Liver (tissue), 9 donors: ENCODE data around the gene ZMAT5. TPM values are rescaled to one million over a fixed set of nuclear protein-coding genes. Genes with fewer than 3 reads are reported as not detected.

Experiments
- DNase-seq: peaks from one replicate; pipeline ENCODE4 v3.0.0-alpha.2; 2017; ENCODE audit warnings: low spot score
- H3K27ac ChIP-seq, 2 donors: one replicate each; pipeline ENCODE4 v1.7.0; 2013; ENCODE audit warnings: inconsistent platforms in 2 of 2, low read length in 2 of 2, control low read depth in 1 of 2, low read depth in 1 of 2, mild to moderate bottlenecking in 1 of 2
- H3K27me3 ChIP-seq, 4 donors: one replicate each; pipeline versions ENCODE4 v1.6.1 to v1.7.0; 2013; ENCODE audit warnings: low read length in 3 of 4, inconsistent platforms in 1 of 4, mild to moderate bottlenecking in 1 of 4, moderate library complexity in 1 of 4; ENCODE audit not compliant: control insufficient read depth in 4 of 4, insufficient read depth in 4 of 4
- H3K36me3 ChIP-seq, 4 donors: one replicate each; pipeline versions ENCODE4 v1.6.1 to v1.7.0; 2013; ENCODE audit warnings: low read length in 3 of 4, mild to moderate bottlenecking in 3 of 4, low read depth in 1 of 4, moderate library complexity in 1 of 4; ENCODE audit not compliant: control insufficient read depth in 4 of 4, insufficient read depth in 3 of 4
- H3K4me1 ChIP-seq, 4 donors: one replicate each; pipeline versions ENCODE4 v1.6.1 to v1.7.0; 2013; ENCODE audit warnings: low read length in 3 of 4, mild to moderate bottlenecking in 3 of 4, moderate library complexity in 1 of 4; ENCODE audit not compliant: control insufficient read depth in 4 of 4, insufficient read depth in 4 of 4
- H3K4me3 ChIP-seq, 3 donors: one replicate each; pipeline versions ENCODE4 v1.6.1 to v1.7.0; 2013; ENCODE audit warnings: low read length in 3 of 3, control low read depth in 1 of 3, low read depth in 1 of 3, mild to moderate bottlenecking in 1 of 3
- H3K9ac ChIP-seq, 2 donors: one replicate each; pipeline ENCODE4 v1.7.0; 2013; ENCODE audit warnings: low read length in 2 of 2, mild to moderate bottlenecking in 2 of 2, moderate library complexity in 2 of 2, control low read depth in 1 of 2, low read depth in 1 of 2
- H3K9me3 ChIP-seq, 4 donors: one replicate each; pipeline versions ENCODE4 v1.6.1 to v1.7.0; 2013; ENCODE audit warnings: low read length in 3 of 4; ENCODE audit not compliant: control insufficient read depth in 4 of 4
- CTCF ChIP-seq: fragments of 150-350 bp; IDR thresholded peaks from 2 replicates; pipeline ENCODE4 v1.5.1; 2017; ENCODE audit warnings: improper control_type of control experiment, low read depth, low read length; ENCODE audit not compliant: missing input control
- FOXA2 ChIP-seq: IDR thresholded peaks from 2 replicates; pipeline ENCODE4 v1.6.1; 2016; ENCODE audit warnings: antibody characterized with exemption
- HNF4A ChIP-seq, 2 donors: conservative IDR thresholded peaks; 2 replicates each; pipeline ENCODE4 v1.6.1; 2016; ENCODE audit warnings: antibody characterized with exemption in 2 of 2, mild to moderate bottlenecking in 2 of 2
- NR2F2 ChIP-seq: IDR thresholded peaks from 2 replicates; pipeline ENCODE4 v1.6.1; 2016; ENCODE audit warnings: antibody characterized with exemption
- RXRA ChIP-seq, 2 donors: IDR thresholded peaks; 2 replicates each; pipeline ENCODE4 v1.6.1; 2017 to 2018; ENCODE audit warnings: antibody characterized with exemption in 2 of 2, mild to moderate bottlenecking in 1 of 2
- SP1 ChIP-seq: IDR thresholded peaks from 2 replicates; pipeline ENCODE4 v1.6.1; 2018; ENCODE audit warnings: antibody characterized with exemption, mild to moderate bottlenecking
- YY1 ChIP-seq: IDR thresholded peaks from 2 replicates; pipeline ENCODE4 v1.6.1; 2016; ENCODE audit warnings: antibody characterized with exemption, mild to moderate bottlenecking
- ZBTB33 ChIP-seq: IDR thresholded peaks from 2 replicates; pipeline ENCODE4 v1.6.1; 2016; ENCODE audit warnings: antibody characterized with exemption
- WGBS: extraction: QIAGEN DNeasy Blood & Tissue Kit; methylation state at CpG from one replicate; pipeline ENCODE4 v1.1.7; 2013; 5-methylcytosine and 5-hydroxymethylcytosine counted together
- polyA plus RNA-seq, 2 donors: library from polyadenylated mRNA; stranded (reverse) in 1 of 2; unstranded in 1 of 2; fragments of 200-250 nt in 1 of 2; fragments of >200 nt in 1 of 2; fragmentation: Nextera tagmentation in 1 of 2; extraction: Ambion mirVana in 1 of 2; gene quantifications; one replicate each; pipeline versions ENCODE4 v1.2.1 to v1.2.3, GENCODE V29; 2013 to 2015
- total RNA-seq, 2 donors: library from RNA; depleted of rRNA; stranded (reverse); fragments of >200 nt; gene quantifications; one replicate each; pipeline ENCODE4 v1.2.3, GENCODE V29; 2014
- TF ChIP-seq, protein P1 (sequence below): IDR thresholded peaks from 2 replicates; pipeline ENCODE4 v1.6.1; 2016; ENCODE audit warnings: antibody characterized with exemption
- TF ChIP-seq, protein P2 (sequence below): IDR thresholded peaks from 2 replicates; pipeline ENCODE4 v1.6.1; 2016; ENCODE audit warnings: antibody characterized with exemption, mild to moderate bottlenecking
- TF ChIP-seq, protein P3 (sequence below): IDR thresholded peaks from 2 replicates; pipeline ENCODE4 v1.6.1; 2016; ENCODE audit warnings: antibody characterized with exemption
- donor health status: healthy.
- donor health status: healthy.
- donor health status: healthy.
- donor health status: healthy.
- donor health status: healthy.

Gene ZMAT5
- total and polyA plus RNA-seq, 4 donors: 9.2 to 18.8 (median 13.5) TPM

DNA sequence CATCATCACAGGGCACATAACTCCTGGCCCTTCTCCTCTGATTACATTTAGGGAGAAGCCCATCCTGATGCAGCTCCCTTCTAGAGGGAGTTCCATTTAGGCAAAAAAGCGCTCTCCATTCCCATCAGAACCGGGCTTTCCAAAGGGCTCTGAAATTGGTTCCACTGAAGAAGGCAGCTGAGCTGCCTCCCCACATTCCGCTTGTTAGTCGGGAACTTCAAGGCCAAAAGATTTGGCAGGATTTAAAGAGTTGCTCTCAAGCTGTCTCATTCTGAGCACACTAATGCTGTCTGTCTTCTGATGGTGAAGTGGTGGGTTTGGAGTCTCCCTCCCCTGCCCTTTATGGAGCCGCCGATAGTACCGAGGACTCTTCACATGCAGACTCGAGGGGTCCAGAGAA lies 73.6 kb downstream of the ZMAT5 start:
- Histone ChIP-seq H3K4me3 (no peak overlapping the region), H3K27me3 (no peaks in the 10 kb centered on the region), H3K9me3 (no peaks in the 10 kb centered on the region), H3K4me1 (no peaks in the 10 kb centered on the region), H3K36me3 (peaks cover 4 to 23% (median 7%) of the 10 kb centered on the region in 4 donors), H3K27ac (no peak overlapping the region), H3K9ac (no peak overlapping the region)
- 79% methylated on average over 8 of the region's 8 CpGs for WGBS
- no peak for TF ChIP-seq SP1
- TF ChIP-seq, protein P1, sequence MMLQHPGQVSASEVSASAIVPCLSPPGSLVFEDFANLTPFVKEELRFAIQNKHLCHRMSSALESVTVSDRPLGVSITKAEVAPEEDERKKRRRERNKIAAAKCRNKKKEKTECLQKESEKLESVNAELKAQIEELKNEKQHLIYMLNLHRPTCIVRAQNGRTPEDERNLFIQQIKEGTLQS: no peak
- TF ChIP-seq ZBTB33: no peak
- DNase-seq: no peak

GRCh38 chr22:29692327-29692640 lies 74.5 kb downstream of the ZMAT5 start:
- Histone ChIP-seq H3K4me1 (no peaks in the 10 kb centered on the region), H3K9ac (no peak overlapping the region), H3K27me3 (no peaks in the 10 kb centered on the region), H3K4me3 (no peak overlapping the region), H3K27ac (no peak overlapping the region), H3K36me3 (peaks cover 4 to 29% (median 7%) of the 10 kb centered on the region in 4 donors), H3K9me3 (no peaks in the 10 kb centered on the region)
- WGBS: 78% methylated on average over 4 of the region's 4 CpGs
- no peak for DNase-seq
- TF ChIP-seq, protein P1: no peak
- TF ChIP-seq, protein P2, sequence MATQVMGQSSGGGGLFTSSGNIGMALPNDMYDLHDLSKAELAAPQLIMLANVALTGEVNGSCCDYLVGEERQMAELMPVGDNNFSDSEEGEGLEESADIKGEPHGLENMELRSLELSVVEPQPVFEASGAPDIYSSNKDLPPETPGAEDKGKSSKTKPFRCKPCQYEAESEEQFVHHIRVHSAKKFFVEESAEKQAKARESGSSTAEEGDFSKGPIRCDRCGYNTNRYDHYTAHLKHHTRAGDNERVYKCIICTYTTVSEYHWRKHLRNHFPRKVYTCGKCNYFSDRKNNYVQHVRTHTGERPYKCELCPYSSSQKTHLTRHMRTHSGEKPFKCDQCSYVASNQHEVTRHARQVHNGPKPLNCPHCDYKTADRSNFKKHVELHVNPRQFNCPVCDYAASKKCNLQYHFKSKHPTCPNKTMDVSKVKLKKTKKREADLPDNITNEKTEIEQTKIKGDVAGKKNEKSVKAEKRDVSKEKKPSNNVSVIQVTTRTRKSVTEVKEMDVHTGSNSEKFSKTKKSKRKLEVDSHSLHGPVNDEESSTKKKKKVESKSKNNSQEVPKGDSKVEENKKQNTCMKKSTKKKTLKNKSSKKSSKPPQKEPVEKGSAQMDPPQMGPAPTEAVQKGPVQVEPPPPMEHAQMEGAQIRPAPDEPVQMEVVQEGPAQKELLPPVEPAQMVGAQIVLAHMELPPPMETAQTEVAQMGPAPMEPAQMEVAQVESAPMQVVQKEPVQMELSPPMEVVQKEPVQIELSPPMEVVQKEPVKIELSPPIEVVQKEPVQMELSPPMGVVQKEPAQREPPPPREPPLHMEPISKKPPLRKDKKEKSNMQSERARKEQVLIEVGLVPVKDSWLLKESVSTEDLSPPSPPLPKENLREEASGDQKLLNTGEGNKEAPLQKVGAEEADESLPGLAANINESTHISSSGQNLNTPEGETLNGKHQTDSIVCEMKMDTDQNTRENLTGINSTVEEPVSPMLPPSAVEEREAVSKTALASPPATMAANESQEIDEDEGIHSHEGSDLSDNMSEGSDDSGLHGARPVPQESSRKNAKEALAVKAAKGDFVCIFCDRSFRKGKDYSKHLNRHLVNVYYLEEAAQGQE: no peak
- TF ChIP-seq YY1: no peak

DNA sequence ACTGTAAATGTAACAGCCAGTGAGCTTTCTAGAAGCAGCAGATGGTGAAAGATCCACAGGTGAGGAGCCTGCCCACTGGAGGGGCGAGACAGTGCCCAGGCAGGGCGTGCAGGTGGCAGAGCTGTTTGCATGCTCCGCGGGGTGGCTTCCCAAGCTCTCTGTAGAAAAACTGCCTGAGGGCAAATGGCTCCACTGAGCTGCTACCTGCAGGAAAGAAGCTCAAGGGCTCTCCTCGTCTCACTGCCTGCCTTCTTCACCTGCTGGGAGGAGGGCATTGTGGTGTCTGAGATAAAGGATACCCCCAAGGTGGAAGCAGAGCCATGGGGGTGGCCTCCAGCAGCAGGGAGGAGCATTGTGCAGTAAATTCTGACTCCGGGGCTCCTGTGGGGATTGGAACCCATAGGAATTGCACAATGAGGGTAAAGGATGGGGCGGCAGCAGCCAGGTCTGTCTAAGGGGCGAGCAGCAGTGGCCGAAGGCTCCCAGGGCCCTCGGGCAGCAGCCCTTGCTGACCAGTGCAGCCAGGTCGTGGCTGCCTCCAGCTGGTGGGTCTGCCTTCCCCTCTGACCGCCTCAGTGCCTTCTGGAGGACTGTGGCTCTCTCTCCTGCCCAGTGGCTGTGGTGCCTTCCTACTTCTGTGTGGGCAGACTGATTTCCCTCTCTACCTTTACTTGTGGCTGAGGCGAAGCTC lies 75.0 kb downstream of the ZMAT5 start:
- H3K9ac ChIP-seq: no peak overlapping the region
- no peaks in the 10 kb centered on the region for H3K4me1 ChIP-seq
- TF ChIP-seq RXRA (IDR thresholded peaks at IDR 0.05) (no peak), NR2F2 (no peak), ZBTB33 (no peak), CTCF (no peak), HNF4A (conservative IDR thresholded peaks at IDR 0.05) (no peak), YY1 (no peak), FOXA2 (no peak)
- TF ChIP-seq, protein P3, sequence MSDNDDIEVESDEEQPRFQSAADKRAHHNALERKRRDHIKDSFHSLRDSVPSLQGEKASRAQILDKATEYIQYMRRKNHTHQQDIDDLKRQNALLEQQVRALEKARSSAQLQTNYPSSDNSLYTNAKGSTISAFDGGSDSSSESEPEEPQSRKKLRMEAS: no peak
- H3K4me3 ChIP-seq: no peak overlapping the region
- peaks cover 4 to 34% (median 7%) of the 10 kb centered on the region in 4 donors for H3K36me3 ChIP-seq
- H3K9me3 ChIP-seq: no peaks in the 10 kb centered on the region
- no peak overlapping the region for H3K27ac ChIP-seq
- 92% methylated on average over 13 of the region's 13 CpGs for WGBS
- DNase-seq: no peak
- no peaks in the 10 kb centered on the region for H3K27me3 ChIP-seq
